ENCODE results near the gene NEB.

- no peak for TF ChIP-seq EZH2phosphoT487 (IDR thresholded peaks at IDR 0.05; ENCODE audit: borderline replicate concordance, low read length)
- TF ChIP-seq, protein P1, sequence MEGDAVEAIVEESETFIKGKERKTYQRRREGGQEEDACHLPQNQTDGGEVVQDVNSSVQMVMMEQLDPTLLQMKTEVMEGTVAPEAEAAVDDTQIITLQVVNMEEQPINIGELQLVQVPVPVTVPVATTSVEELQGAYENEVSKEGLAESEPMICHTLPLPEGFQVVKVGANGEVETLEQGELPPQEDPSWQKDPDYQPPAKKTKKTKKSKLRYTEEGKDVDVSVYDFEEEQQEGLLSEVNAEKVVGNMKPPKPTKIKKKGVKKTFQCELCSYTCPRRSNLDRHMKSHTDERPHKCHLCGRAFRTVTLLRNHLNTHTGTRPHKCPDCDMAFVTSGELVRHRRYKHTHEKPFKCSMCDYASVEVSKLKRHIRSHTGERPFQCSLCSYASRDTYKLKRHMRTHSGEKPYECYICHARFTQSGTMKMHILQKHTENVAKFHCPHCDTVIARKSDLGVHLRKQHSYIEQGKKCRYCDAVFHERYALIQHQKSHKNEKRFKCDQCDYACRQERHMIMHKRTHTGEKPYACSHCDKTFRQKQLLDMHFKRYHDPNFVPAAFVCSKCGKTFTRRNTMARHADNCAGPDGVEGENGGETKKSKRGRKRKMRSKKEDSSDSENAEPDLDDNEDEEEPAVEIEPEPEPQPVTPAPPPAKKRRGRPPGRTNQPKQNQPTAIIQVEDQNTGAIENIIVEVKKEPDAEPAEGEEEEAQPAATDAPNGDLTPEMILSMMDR (IDR thresholded peaks at IDR 0.05; ENCODE audit: low read depth, low read length, poor library complexity, severe bottlenecking): no peak
Observed at GRCh38 chr2:151670346-151670745, 63.9 kb downstream of the NEB start.
